Stimulated activated CD8-positive, alpha-beta memory T cell treated with anti-CD3 and anti-CD28 coated beads, Interleukin-7, amount 100 ng/mL, for 1 hour (primary cell): ENCODE results near the gene PRODH2.

Experiments used
- DNase-seq, 2 donors: peaks; one replicate each; pipeline ENCODE4 v3.0.0-alpha.2; 2020; ENCODE audit warnings: low read depth in 2 of 2

The PRODH2 gene

DNA sequence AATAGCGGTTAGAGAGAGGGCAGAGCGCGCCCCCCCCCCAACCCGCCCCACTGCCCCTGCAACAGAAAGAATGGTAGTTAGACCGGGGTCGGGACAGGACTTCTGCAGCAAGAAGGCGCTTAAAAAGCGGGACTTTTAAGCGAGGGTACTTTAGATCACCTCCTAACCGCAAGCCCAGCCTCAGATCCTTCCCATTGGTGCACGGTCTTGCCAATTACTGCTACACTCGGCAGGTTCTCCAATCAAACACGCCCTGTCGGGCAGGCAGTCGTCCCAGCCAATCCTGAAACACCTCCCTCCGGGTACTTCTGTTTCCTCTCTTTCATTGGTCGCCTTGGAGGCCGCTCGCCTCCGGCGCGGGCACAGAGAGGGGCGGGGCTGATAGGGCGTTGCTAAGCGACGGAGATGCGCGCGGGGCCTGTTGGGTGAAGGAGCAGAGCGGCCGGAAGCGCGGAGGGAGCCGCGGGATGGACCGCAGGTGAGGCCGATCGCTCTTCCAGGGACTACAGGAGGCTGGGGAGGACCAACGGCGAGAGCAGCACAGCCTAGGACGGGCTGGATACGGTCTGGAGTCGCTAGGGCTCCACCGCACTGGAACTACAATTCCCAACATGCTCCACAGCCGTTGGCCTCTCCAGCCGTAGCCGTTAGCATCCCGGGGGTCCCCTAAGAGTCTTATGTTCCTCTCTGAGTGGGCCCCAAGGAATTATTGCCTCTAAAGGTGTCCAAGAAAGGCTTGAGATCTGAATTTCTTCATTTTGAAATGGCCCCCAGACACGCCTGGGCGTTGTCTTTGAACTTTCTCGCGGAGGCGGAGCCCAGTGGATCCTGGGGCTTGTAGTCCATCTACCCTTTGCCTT, 54.7 kb downstream of the PRODH2 start, which contains the start of gene PROSER3:
Gene PROSER3, plus strand, starts transcription at position 428 of the 860 bp plus-strand sequence. Its CDS starts 40 bp downstream, at position 468.
- peak; percentile 93 to 96 for DNase-seq

DNA sequence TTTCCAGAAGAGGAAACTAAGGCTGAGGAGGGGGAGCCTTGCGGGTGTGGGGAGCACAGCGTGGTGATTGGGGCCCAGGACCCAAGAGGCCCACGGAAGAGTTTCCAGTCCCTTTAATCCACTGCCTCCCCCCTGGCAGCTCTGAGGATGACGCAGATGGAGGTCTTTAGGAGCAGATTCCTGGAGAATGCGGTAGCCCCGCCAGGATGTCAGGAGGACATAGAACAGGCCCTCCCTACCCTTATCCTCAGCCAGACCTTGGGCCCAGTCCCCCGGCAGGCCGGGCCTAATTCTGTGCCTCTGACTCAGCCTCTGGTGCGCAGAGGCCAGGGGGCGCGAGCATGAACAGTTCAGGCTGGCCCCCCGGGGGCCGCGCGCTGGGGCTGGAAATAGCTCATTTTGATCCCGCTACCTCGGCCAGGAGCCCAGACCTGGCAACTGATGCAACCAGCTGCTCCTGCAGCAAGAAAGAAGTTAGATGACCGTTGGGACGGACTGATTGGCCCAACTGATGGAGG, 55.4 kb downstream of the PRODH2 start:
- no peak for DNase-seq

DNA sequence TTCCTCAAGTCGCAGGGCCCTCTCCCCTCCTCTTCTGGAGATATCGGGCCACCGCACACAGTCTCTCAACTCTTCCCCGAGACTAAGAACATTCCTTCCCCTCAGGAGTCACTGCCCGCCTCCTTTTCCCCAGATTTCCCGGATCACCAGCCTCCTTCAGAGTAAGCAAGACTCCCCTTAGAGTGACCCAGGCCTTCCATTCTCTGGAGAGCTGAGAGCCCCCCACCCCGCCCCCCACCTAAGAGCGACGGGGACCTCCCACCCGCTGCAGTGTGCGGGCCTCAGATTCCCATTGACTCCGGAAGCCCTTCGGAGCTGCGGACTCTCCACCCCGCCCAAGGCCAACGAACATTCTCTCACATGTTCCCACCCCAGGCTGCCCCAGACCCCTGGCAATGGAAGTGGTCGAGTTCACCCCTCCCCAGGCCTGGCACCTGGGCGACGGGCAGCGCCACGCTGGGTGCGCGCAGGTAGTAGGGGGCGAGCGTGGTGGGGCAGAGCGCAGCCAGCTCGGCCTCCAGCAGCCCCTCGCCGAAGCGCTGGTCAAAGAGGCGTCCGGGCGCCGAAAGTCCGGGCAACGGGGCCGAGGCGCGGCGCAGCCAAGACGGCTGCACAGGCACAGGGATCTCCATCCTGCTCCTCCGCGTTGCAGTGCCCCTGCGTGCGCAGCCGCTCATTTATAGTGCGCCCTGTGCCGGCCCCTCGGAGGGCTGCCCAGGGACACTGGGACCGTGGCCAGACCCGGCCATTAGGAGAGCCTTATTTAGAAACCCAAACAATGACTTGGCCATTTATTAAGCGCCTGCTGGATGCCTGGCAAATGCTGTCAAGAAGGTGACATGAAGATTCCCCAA, 56.0 kb downstream of the PRODH2 start, which contains the start of gene HSPB6:
Gene HSPB6, minus strand, starts transcription at position 653 of the 854 bp plus-strand sequence. Its CDS starts 21 bp downstream, at position 632.
- DNase-seq: no peak

DNA sequence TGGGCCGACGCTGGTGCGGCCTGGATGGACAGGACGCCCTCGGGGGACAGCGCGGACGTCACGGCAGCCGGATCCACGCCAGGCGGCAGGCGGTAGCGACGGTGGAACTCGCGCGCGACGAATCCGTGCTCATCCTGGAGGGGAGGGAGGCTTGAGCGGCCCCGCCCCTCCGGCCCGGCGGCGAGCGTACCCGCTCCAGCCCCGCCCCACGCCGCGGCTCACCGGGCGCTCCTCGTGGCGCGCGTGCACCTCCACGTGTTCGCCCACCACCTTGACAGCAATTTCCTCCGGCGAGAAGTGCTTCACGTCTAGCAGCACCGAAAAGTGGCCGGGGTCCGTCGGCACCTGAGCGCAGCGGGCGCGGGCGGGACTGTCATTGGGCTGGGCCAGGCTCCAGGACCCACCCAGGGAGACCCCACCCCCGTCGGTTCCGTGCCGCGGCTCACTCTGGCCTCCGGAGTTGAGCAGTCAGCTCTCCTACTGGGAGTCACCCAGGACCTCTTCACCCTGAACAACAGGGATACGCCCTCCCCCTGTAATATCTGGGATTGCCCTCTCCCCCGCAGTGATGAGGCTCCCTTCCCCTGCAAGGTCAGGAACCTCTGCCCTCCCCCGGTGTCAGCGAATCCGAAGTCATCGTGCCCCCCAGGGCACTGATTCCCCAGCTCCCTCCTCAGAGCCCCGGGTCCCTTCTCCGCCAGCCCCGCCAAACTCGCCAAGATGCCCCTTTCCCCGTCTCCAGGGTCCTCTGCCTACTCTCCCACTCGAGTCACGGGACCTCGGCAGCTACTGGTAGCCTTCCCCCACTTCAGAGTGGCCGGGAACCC, 56.9 kb downstream of the PRODH2 start:
- DNase-seq: no peak

DNA sequence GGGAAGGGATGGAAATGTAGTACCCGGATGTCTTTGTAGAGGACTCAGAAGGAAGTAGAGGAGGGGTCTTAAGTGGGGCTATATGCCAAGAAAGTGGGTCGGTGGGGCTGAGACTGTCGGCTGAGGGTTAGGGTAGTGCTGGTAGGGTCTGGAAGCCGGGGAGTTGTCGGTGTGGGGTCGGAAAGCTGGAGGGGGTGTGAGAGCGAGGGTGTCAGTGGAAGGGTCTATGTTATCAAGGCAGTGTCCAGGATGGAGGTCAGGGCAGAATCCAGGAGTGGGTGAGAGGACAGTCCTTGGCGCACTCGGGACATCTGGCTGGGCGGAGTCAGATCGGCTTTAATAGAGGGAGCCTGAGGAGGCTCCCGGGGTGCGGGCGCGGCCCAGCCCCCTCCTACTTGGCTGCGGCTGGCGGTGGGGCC, 57.5 kb downstream of the PRODH2 start:
- DNase-seq: no peak

DNA sequence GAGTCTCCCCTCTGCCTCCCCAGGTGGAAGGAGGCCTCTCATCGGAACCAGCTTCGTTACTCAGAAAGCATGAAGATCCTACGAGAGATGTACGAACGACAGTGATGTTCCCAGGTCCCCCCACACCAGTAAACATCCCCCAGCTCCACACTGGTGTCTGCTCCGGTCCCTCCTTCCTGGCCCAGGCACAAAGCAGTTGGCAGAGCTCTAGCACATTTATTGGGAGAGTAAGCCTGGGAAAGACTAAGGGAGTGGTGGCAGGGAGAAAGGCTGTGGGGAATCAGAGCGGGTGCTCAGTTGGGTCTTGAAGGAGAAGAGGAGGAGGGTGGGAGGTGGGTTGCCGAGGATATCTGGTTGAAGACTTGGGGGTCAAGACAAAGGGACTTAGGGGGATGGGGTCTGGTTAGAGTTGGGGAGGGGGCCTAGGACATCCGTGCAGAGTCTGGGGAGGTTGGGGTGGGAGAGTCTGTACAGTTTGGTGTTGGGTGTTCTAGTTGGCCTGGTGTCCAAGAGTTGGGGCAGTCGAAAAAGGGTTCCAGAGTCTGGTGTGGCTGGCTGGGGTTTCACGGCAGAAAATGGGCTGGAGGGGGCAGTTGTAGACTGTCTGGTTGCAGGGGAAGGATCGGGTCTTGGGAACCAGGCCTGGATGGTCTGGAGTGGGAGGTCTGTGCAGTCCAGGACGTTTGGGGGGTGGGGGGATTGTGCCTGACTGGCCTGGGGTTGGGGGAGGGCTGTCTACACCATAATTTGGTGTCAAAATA, 58.1 kb downstream of the PRODH2 start:
- DNase-seq: no peak

DNA sequence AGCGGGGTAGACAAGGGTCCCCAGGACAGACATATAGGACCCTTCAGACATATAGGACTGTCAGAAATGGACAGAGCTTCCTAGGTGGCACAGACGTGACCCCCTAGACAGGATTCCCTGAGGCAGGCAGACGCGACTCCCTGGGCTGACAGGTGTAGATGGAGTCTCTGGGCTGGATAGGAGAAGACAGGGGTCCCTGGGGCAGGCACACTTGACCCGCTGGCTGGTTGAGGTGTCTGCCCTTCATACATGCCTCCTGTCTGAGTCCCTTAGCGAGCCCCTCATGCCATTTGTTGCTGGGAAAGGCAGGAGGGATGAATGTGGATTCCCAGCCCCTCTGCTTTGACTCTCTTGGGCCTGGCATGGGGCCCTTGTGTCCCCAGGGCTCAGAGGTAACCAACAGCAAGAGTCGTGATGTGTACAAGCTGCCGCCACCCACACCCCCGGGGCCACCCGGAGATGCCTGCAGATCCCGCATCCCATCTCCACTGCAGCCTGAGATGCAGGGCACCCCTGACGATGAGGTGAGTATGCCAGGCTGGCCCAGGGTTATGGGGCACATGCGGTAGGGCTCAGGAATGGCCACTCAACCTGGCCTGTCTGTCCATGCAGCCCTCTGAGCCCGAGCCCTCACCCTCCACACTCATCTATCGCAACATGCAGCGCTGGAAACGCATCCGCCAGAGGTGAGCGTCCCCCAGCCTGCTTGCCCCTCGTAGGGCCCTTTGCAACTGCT, 58.8 kb downstream of the PRODH2 start:
- DNase-seq: no peak

DNA sequence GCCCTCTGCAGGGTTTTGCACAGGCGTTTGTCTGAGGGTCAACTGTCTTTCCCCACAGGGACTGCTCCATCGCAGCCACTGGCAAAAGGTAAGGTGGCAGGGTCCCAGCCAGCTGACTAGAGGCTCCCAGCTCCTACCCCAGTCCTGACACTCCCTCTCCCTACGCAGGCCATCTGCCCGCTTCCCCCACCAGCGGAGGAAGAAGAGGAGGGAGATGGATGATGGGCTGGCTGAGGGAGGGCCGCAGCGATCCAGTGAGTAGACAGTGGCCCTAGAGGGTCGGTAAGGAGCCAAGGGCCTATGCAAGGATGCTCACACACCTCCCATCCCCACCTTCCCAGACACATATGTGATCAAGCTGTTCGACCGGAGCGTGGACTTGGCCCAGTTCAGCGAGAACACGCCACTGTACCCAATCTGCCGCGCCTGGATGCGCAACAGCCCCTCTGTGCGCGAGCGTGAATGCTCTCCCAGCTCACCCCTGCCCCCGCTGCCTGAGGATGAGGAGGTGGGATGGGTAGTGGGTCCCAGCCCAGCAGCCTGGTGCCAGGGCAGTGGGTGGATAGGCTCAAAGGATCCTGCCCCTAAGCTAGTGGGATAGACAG, 59.8 kb downstream of the PRODH2 start:
- DNase-seq: no peak

DNA sequence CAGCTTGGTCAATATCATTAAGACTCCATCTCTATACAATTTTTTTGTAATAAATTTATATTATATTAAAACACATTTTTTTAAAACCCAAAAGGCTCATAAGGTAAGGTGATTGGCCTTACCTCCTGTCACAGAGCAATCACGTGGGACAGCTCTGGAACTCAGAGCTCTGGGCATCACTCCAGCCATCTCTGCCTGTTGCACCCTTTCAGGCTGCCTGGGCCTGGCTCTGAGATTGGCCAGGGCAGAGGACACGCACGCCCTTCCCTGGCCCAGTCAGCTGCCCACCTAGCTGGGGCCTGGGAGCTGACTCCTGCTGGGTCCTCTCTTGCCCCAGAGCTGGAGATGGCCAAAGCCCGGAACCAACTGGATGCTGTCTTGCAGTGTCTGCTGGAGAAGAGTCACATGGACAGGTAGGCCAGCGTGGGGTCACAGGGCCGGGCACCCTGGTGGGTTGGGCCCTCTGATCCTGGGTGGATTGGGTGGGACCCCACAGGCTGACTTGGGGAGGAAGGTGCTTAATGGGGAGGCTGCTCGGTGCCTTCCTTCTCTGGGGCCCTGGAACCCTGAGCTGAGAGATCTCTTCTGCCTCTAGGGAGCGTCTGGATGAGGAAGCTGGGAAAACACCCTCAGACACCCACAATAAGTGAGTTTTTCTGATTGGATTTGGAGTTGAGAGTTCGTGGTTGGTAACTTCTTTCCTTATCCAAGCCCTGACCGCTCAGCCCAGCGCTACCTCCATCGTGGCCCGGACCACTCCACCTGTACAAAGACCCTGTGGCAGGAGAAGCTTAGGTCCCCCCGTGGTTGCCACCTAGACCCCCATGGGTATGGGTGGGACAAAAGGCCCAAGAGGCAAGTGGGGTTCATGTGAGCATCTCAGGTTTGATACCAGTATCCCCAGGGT, 60.6 kb downstream of the PRODH2 start:
- DNase-seq: no peak

DNA sequence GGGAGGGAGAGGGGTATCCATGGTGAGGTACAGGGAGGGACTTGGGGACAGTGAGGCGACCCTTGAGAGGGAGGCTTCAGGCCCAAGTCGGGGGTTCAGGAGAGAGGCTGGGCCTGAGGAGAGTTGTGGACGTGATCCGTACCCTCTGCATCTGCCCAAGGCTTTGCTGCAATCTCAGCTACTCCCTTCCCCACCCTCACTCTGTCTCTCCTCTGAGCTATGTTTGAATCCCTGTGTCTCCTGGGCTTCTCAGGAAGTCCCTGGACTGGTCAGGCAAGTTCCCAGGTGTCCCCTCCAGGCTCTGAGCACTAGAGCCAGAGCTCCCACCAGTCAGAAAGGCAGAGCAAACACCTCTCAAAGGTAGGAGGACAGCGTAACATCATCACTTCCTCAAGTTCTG, 62.5 kb downstream of the PRODH2 start:
- DNase-seq: no peak
